Activated CD4-positive, alpha-beta T cell treated with anti-CD3 and anti-CD28 coated beads, Interleukin-2, amount 50 U/mL, for 1 hour (primary cell): ENCODE results near the gene MED13L.

Source experiments
- DNase-seq: peaks from one replicate; pipeline ENCODE4 v3.0.0-alpha.2; 2020

Gene MED13L

DNA sequence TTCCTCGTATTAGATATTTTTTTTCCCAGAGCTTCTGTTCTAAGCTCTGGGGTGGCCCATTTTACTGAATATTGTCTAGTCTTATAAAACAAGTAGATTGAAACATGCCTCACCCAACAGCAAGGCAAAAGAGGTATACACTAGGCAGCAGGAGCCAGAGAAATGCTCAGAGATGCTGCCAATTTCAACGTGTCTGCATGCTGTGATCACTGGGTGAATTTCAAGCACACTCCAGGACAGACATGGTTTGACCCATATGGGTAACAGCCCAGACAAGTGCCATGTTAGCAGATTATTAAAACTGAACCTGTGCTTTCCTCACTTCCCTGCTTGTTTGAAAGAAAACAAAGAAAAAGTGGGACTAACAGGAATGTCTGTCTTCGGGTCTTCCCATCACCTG, 321.3 kb downstream of the MED13L start:
- DNase-seq: no peak

DNA sequence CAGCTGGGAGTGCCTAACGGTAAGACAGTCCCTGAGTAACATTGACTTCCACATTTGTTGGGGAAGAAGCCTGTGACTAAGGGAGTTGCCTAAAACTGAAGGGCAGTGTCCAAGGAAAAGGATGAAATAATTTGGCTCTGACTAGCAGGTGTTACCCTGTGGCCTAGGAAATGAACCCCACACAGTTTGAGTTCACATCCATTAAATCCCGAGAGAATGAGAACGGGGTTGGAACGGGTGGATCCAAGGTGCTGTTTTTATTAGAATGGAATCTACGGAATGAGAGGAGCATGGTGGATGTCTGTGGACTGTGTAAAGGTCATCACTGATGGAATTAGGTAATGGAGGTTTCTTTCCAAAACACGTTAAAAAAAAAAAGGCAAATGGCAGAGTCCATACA, 324.0 kb downstream of the MED13L start:
- DNase-seq: no peak

DNA sequence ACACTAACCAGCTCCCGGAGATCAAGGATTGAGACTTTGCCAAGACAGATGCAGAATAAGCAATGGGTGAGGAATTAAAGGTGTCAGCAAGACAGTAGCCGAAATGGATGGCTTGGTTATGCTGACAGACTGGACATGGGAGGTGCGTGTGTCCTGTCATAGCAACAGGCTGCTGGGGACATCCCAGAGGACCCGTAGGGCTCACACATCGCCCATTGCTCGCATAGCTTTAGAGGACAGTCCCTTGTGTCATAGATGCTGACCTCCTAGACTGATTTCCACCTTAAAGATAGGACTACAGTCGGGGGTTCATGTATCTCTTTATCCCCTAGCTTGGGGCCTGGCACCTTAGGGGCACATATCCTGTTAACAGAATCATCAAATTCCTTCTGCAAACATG, 324.5 kb downstream of the MED13L start:
- no peak for DNase-seq

DNA sequence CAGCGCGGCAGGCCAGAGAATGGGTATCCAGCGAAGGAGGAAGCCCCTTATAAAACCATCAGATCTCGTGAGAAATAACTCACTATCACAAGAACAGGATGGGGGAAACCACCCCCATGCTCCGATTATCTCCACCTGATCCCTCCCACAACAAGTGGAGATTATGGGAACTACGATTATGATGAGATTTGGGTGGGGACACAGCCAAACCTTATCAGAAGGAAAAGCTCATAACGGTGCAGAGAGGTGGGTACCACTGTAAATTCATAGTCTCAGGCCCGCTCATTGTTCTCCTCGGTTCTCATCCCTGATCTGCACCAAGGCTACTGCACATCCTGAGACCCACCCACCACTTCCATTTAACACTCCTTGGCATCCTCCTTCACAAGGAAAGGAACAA, 326.5 kb downstream of the MED13L start:
- no peak for DNase-seq

DNA sequence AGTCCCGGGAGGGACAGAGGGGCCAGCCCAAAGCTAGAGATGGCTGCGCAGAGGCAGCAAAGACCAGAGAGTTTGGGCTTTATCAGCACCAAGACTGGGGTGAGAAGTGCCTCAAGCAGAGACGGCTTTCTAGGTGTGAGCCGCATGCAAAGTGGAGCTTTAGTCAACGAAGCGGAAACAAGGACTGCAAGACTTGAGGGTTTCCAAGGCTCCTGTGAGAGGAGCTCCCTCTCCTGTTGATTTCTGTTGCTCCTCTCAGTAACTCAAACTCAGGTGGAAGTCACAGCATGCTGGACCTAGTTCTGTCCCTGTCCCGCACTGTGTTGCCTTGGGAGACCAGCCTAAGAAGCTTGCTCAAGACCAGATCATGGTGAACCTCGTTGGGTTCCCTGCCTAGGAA, 327.8 kb downstream of the MED13L start:
- no peak for DNase-seq

DNA sequence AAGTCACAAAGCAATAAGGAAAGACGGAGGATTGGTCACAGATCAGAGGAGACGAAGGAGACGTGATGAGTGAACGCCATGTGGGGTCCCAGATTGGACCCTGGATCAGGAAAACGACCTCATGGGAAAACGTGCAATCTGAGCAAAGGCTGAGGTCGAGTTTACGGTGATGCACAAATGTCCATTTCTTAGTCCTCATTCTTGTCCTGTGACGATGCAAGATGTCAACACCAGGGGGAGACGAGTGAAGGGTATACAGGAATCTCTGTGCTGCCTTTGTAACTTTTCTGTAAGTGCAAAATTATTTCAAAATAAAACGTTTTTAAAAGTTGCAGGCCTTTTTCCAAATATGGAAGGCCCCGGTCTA, 329.8 kb downstream of the MED13L start:
- no peak for DNase-seq

DNA sequence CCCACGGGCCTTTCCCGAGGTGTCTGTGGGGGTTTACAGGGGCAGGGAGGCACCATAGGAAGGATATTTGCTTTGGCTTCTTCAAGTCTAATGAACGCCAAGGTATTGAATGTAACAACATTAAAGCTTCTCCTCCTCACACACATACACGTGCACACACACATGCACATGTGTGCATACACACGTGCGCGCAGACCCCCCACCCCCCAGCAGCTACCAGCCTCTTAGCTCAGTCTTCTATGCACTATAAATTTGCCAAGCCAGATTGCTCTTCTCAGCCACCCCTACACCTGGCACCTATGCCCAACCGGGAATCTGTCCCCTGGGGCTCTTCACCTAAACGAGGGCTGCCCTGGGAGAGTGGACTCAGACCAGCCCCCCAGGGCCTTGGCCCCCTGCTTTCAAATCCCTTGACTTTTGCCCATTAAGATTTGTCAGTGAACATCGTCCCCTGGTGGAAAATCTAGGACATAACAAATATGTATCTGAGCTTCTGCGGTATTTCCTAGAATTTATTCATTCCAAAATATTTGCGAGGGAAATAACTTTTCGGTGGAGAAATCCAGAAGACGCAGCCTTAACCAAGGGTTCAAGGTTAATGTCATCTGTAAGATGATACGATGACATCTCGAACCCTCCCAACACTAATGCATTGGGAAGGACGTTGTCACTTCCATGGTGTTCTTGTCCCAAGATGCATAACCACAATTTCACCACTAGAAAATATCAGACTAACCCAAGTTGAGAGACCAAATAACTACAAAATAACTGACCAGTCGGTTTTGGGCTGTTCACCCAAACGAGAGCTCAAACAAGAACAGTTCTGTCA, 330.4 kb downstream of the MED13L start:
- no peak for DNase-seq

DNA sequence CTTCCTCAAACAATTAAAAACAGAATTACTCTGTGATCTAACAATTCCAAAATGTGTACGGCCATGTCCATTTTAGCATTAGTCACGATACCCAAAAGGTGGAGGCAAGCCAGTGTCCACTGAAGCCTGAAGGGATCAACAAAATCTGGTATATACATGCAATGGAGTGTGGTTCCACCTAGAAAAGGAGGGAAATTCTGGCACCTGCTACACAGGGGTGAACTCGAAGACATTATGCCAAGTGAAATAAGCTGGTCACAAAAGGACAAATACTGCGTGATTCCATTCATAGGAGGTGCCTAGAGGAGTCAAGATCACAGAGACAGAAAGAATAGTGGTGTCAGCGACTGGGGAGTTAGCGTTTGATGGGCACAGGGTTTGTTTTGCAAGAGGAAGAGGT, 331.4 kb downstream of the MED13L start:
- no peak for DNase-seq

DNA sequence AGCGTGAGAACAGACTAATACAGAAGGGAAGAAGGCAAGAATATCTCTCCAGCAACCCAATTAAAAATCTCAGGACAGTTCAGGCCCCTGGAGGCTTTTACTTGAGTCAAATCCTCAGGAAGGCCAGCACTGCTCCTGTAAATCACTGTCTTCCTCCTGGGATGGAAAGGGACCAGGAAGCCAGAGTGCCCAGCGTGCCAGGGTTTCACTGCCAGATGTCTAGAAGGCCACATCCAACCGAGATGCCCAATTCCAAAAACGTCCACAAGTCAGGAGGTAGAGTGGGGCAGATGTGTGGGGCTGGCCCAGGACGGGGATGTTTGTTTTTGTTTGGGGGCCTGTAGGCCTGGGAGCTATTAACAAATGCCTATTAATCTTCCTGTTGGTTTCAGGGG, 332.0 kb downstream of the MED13L start:
- no peak for DNase-seq

DNA sequence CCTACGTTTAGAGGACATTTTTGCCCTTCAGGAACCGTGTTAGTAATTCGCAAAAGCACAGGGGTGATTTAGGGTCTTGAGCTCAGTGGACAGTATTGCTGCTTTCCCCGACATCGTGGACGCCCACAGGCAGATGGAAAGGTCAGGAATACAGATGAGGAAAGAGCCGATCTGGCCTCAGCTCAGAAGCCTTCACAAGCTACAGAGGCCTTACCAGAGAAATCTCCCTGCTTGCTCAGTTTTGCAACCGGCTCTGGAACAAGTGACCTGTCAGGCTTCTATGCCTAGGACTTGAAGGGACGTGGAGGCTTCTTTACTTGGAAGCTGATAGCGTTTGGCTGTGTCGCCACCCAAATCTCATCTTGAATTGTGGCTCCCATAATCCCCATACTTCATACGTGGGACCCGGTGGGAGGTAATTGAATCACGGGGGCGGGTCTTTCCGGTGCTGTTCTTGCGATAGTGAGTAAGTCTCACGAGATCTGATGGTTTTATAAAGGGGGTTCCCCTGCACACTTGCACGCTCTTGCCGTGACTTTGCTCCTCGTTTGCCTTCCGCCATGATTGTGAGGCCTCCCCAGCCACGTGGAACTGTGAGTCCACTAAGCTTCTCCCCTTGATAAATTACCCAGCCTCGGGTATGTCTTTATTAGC, 332.5 kb downstream of the MED13L start:
- DNase-seq: no peak

DNA sequence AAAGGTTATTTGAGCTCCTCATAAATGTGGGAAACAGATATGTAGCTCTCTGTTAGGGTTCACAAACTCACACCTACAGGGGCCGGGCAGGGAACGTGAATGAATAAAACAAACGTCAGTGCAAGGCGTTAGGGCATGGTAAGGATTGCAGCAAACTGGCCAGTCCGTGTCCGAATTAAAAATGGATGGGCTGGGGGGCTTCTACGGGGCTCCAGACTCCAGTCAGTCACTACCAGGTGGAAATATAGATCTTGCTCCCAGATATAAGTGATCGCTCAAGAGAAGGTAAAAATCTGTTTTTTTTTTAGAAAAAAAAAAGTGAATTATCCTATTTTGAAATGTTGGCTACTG, 333.1 kb downstream of the MED13L start:
- no peak for DNase-seq

DNA sequence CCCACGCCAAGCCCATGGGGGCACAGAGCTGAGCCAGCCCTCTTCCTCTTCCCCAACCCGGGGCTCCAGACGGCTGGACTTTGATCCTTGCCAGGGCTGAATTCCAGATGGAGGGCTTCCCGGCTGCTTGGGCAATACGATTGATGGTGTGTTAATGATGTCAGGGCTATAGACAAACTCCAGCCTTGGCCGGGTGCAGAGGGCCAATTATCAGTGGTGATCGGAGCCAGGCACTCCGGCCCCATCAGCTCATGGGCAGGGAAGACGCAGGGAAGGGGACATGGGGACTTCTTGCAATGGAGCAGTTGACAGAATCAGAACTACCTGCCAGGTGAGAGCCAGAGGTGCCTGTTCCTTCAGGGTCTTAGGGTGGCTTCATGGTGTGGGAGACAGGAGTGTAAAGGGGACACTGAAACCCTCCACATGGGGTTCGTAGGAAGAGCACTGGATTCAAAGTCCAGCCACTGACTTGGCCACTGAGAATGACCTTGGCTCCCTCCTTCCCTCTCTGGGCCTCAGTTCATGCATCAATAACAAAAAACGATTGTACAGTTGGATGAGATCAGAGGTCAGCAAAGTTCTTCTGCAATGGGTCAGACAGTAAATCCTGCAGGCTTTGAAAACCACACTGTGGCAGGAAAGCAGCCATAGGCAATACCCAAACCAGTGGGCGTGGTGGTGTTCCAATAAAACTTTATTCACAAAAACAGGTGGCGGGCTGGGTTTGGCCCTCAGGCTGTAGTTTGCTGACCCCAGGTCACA, 333.7 kb downstream of the MED13L start:
- no peak for DNase-seq

DNA sequence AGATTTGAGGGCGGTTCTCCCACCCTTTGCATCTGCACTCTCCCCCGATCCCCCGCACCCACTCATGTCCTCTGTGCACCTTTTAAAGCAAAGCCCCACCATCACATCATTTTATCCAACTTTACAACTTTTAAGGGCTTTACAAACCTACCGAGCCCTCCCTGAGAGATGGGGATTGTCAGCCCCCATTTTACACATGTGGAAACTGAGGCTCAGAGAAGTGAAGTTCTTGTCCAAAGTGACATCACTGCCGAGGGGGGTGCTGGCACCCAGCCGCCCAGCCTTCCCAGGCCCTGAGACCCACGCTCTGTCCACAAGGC, 334.2 kb downstream of the MED13L start:
- DNase-seq: no peak

DNA sequence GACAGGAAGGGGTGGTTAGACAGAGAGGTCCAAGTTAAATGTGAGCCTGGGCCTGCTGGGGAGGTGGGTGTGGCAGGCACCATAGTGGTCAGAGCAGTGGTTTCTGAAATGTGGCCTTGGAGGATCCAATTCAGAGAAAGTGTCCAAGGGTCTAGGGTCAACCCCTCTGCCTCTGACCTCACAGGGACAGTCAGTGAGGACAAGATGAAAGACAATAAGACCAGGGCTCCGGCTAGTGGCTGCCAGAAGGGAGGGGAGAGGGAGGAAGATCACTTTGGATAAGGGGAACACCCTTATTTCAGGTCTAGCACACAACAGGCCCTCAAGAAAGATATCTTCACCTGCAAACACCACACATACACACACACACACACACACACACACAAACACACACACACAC, 335.1 kb downstream of the MED13L start:
- DNase-seq: no peak

DNA sequence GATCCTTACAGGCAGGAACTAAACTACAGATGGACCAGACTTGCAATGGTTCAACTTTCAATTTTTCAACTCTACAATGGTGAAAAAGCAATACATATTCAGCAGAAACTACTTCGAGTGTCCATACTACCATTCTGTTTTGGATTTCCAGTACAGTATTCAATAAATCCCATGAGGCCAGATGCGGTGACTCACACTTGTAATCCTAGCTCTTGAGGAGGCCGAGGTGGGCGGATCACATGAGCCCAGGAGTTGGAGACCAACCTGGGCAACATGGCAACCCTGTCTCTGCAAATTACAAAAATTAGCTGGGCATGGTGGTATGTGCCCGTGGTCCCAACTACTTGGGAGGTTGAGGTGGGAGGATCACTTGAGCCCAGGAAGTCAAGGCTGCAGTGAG, 336.1 kb downstream of the MED13L start:
- no peak for DNase-seq

DNA sequence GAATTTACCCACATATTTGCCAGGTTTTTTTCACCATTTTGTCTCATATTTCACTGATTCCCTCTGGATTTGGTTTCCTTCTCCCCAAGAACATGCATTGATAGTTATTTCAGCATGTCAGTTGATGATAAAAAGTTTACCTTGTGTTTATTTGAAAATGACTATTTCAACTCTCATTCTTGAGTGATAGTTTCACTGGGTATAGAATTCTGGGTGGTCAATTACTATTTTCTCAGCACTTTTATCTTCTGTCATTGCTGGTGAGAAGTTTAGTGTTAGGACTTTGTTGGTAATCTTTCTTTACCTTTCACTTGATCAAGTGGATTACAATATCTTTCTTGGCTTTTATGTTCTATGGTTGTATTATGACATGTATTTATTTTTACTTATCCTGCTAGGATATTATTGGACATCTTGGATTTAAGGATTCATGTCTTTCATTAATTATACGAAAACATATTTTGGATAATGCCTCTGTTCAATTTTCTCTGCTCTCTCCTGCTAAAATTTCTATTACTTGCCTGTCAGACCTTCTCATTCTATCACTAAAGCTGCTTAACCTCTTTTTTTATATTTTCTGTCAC, 338.6 kb downstream of the MED13L start:
- no peak for DNase-seq

DNA sequence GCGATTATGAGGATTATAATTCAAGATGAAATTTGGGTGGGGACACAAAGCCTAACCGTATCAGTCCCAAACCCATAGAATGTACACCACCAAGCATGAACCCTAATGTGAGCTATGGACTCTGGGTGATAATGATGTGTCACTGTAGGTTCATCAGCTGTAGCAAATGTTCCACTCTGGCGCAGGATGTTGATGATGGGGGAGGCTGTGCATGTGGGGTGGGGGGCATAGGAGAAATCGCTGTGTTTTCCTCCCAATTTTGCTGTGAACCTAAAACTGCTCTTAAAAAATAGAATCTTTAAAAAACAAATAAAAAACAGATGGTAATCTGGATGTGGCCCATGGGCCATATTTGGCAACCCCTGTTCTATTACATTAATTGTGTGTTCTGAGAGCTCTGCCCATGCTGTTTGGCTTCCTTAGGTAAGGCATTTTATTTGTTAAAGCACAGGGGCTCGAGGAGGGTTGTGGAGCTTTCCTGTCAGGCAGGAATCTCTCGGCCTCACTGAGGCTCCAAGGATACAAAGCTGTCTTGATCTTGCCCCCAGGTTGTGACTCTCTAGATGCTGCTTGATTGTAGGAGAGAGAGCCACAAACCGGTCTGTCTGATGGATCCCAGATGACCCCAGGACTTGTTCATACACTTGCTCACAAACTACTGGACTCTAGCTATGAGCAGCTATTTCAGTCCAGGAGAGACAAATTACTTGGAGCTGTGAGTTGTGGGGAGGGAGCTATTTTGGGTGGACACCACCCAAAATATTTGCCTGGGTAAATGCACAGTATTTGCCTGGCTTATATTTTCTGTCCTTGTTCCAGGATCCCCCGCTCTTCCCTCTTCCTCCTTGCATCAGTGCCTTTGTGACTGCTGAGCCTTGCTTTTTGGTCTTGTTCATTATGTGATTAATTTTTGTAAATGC, 340.2 kb downstream of the MED13L start:
- DNase-seq: no peak

DNA sequence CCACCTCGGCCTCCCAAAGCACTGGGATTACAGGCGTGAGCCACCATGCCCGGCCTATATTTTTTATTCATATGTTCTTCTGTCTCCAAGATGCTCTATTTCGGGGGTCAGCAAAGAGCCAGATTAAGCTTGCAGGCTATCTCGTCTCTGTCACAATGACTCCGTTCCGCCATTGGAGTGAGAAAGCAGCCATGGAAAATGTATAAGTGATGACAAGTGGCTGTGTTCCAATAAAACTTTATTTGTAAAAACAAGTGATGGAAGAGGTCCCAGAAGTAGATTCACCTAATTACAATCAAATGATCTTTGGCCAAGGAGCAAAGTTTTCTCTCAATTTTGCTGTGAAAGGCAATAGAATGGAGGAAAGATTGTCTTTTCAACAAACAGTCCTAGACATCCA, 342.6 kb downstream of the MED13L start:
- DNase-seq: no peak

DNA sequence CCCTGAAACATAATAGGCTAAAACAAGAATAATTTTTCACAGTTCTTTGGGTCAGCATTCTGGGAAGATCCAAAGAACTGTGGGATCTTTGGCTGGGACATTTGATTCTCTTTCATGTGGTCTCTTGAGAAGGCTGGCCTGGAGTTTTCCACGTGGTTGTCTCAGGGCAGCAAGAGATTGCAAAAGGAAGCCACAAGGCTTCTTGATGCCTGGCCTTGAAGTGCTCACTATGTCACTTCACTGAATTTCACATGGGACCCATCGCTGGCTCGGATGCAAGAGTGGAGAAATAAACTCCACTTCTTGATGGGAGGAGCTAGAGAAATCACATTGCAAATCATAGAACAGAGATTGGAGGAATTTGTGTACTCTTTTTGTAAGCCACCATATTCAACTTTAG, 343.4 kb downstream of the MED13L start:
- no peak for DNase-seq

DNA sequence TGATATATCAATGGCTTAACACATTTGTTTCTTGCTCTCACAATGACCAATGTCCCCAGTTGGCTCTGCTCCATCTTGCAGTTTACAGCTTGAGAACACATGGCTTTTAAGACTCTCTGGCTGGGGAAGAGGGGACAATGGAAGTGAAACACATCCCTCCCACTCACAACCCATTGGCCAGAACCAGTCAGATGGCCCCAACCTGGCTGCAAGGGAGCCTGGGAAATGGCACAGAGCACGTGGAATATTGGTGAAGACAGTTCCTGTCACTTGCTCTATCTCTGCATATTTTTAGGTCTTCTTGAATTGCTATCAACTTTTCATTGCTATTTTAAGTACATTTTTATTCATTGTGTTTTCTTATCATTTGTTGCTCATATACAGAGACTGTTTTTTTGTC, 345.4 kb downstream of the MED13L start:
- no peak for DNase-seq

DNA sequence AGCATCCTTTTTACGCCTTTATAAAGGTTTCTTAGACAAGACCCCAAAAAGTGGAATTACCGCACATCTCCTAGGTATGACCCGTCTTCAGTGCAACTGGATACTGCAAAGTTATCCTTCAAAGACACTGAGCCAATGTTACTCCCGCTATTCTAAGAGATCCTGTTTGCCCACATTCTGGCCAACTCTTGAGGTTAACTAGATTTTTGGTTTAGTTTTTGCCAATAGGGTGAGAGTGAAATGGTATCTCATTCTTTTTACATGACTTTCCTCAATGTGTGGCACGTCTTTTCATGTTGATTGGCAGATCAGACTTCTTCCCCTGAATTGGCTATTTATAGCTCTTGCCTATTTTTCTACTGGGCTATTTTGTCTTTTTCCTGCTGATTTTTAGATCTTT, 347.2 kb downstream of the MED13L start:
- no peak for DNase-seq

DNA sequence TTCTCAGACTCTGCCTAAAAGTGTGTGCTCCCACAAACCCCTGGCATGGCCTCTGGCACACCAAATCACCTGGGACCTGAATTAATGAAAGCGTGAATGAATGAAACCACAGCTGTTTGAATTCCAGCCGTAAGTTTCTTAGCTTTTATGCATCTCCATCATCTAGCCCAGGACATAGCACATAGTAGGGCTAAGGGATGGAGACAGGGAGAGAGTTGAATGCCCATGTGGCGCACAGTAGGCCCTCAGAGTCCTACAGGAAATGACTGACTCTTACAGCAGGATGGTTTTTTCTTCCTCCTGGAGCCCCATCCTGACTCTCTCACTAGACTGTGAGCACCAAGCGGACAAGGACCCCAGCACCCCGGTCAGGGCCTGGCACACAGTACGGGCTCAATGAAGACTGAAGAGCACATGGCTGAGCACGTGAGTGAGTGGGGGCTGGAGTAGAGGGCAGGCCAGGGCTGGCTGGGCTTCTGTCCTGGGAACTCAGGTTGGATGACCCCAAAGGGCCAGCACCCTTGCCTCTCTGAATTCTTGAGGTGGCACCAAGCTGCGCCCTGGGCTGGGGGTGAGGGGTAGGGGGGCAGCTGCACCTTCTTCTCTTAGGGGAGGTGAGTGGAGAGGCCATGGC, 351.3 kb downstream of the MED13L start:
- no peak for DNase-seq
